GM21576 (cell line): ENCODE results near the gene PRRT1.

ENCODE experiments used
- ATAC-seq: cut with Tn5 transposase; IDR thresholded peaks from one replicate; pipeline ENCODE4 v1.9.1; 2021; ENCODE audit warnings: mild to moderate bottlenecking, moderate library complexity; ENCODE audit not compliant: unreplicated experiment

PRRT1 gene

DNA sequence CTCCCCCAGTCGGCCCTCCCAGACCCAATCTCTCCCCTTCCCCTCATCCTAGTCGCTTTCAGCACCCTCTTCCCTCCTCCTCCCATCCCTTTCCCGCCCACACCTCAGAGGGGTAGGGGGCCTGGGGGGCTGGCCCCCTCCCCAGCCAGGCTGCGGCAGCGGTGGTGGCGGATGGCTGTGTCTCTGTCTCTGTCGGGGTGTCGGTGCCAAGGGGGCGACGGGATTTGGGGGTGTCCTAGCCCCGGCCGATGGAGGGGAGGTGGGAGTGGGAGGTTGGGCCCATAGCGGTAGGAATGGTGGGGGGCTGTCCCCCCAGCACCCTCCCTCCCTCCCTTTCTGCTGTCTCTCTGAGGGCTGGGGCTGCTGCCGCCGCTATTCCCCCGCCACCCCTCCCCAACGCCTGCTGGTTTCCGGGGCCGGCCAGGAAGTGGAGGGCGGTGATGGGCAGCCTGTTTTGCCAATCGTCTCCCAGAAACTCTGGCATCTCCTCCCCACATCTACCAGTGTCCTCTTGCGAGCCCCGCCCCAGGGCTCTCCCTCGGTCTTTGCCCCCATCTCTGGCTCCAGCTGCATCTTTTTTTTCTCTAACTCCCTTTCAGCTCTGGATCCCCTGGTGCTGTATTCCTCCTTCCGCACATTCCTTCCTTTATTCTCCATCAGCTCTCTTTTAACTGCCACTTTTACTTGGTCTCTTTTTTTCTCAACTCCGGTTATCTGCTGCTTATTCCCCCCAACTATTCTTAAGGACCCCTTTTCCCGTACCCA, 24.2 kb upstream of the PRRT1 start, which contains the start of gene AGPAT1:
TSS of gene AGPAT1 (minus strand) at position 374 of the 765 bp plus-strand sequence. CDS start 4,588 bp downstream, outside the sequence.
- ATAC-seq: peak; percentile 40

DNA sequence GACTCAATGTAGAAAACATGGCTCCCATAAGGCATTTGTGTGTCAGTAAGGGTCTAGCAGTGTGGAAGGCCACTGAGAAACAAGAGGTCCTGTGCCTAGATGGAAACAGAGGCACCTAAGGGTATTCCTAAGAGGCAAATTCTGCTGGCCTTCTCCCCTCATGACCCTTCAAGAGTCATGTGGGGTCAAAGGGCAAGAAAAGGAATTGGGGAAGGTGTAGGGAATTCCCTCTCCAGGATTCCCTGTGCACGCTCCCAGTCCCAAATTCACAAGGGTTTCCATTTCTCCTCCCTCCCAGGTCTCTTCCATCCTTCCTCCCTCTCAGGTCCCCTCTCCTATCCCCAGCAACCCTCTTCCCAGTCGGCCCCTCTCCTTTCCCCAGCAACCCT, 23.6 kb upstream of the PRRT1 start:
- ATAC-seq: no peak

- no peak for ATAC-seq
Measured at GRCh38 chr6:32174416-32174815, 22.7 kb upstream of the PRRT1 start.

GRCh38 chr6:32173051-32173727, 21.4 kb upstream of the PRRT1 start:
- no peak for ATAC-seq

DNA sequence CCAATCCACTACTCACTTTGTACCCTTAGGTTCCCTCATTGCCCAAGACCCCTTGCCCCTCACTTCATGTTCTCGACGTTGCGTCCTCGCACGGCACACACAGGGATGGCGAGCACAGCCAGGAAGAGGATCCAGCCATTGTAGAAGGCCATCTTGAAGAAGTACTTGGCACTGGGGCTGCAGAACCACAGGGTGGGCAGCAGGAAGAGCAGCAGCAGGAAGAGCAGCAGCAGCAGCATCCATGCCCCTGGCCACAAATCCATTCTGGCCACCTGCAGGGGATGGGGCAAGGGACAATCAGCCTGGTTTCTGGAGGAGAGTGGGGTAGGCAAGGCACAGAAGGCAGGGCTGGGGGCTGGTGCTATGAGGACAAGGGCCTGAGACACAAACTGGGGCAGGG, 19.5 kb upstream of the PRRT1 start:
- ATAC-seq: no peak

- ATAC-seq: no peak
Measured at GRCh38 chr6:32170294-32170693, 18.6 kb upstream of the PRRT1 start.

DNA sequence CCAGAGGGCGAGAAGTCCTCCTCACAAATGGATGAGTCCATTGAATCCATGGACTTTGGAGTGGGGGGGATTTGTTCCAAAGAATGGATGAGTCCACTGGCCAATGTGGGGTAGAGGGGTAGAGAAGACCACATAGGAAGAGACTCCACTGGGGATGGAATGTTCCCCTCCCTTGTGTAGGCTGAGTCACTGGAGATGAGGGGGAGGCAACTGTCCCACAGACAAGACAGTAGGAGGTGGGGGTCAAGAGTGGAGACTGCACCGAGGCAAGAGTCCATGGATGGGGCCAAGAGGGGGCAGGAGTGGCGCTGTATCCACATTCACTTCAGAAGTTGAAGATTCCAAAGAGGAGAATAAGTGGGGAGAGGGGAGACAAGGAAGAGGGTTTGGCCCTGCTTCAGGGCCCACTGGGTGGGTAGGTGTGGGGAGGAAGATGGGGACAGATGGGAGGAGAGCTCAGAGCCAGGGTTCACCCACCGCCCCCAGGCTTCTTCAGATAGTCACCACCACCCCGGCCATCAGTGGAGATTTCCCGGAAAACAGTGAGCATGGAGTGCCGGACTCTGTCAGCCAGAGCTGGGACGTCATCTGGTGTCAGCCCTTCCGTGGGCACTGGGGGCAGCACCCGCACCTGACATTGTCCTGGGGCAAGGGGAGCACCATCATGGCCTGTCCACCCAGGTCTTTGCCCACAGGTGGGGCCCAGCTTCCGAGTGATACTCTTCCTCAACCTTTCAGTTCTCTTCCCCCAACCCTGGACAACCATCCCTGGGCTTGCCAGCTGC, 17.3 kb upstream of the PRRT1 start:
- no peak for ATAC-seq

GRCh38 chr6:32168350-32168749, 16.6 kb upstream of the PRRT1 start:
- no peak for ATAC-seq

DNA sequence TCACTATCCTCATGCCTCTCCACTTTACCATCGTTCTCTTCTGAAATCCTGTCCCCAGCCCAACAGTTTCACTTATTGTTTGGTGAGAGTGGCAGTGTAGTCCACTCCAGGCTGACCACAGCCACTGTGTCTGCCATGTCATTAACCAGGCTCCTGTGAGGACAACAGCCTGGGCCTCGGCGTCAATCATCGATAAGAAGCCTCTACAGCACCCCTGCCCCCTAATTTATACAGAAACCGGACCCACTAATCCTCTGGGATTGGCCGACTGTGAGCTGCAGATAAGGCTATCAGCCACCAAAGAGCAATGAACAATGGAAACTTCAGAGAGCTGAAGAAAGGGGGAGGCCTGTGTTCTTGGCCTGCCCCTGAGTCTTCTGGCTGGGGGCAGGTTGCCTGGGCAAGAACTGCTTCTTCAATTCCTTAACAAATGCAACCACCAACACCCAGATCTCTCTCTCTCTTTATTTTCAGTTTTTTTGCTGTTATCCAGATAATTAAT, 16.1 kb upstream of the PRRT1 start:
- ATAC-seq: no peak

DNA sequence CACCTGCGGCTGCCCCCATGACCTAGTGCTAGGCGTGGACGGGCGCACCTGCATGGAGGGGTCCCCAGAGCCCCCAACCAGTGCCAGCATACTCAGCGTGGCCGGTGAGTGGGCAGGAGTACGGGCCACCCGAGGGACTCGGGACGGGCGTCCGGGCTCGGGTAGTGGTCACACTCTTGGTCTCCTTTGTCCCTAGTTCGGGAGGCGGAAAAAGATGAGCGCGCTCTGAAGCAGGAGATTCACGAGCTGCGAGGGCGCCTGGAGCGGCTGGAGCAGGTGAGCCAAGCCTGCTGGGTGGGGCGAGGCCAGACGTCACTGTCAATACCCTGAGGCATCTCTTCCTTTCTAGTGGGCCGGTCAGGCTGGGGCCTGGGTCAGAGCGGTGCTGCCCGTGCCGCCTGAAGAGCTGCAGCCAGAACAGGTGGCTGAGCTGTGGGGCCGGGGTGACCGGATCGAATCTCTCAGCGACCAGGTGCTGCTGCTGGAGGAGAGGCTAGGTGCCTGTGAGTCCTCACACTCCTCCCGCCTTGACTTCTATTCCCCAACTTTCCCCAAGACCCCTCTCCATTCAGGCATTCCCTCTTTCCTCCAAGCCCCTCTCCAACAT, 15.5 kb upstream of the PRRT1 start:
- no peak for ATAC-seq

GRCh38 chr6:32166411-32167061, 14.8 kb upstream of the PRRT1 start:
- ATAC-seq: no peak

- ATAC-seq: no peak
Measured at GRCh38 chr6:32164295-32164694, 12.6 kb upstream of the PRRT1 start, which contains the start of gene EGFL8. TSS of gene EGFL8 (plus strand) at chr6:32164595. CDS start at chr6:32166166, 1,571 bp downstream.

DNA sequence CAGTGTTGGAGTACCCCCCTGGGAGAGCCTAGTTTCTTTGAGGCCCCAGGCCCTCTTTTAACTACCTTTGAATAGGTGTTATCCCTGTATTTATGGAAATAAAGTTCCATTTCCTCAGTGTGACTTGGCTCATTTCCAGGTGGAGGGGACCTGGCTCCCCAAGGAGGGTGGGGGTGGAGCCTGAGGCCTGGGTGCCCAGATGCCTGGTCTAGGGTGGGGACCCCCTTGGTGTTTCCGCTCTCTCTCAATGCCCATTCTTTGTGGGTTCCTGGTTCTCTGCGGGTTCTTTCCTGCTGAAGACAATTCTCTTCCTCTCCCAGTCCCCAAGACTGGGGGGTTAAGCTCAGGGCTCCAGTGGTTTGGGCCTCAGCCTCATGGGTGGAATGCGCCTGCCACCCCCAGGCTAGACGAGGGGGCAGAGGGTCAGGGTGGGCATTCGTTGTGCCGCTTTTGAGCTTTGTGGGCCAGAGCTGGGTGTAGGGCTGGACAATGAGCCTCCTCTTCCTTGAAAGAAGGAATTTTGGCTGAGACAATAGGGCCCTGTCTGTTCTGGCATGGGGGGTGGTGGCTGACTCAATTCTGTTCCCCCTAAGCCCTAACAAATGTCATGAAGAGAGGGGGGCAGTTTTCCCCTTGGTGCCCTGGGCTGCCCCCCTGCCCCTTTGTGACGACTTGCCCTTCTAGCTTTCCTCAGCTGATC, 12.0 kb upstream of the PRRT1 start:
- ATAC-seq: no peak

DNA sequence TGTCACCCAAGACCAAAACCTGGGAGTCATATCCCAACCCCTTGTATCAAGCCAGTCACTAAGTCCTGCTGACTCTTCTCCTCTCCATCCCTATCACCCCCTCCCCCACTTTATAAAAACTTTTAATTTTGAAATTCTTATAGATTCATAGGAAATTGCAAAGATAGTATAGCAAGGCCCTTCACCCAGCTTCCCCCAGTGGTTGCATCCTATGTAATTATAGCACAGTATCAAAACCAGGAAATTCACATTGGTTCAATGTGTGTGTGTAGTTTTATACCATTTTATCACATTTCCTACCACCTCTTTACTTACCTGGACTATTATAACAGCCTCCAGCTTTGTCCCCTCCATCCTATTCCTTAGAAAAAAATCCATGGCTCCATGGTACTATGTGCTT, 6.3 kb upstream of the PRRT1 start:
- no peak for ATAC-seq

- ATAC-seq: no peak
Measured at GRCh38 chr6:32156891-32157290, 5.2 kb upstream of the PRRT1 start.

GRCh38 chr6:32154514-32155161, 2.9 kb upstream of the PRRT1 start:
- ATAC-seq: peak; percentile 63

- ATAC-seq: peak; percentile 22
Measured at GRCh38 chr6:32153564-32154513, 2.1 kb upstream of the PRRT1 start, which contains the start of gene PPT2. TSS of gene PPT2 (plus strand) at chr6:32154141. CDS start at chr6:32154595, 454 bp downstream.
